KOPT-K1 (cell line): Measurements from ENCODE around the gene PLA2G10.
"Not testable (repeated sequence)": the region's sequence is repeated elsewhere in the genome, so short reads cannot be mapped to it uniquely, and the experiment has no call there.

ENCODE experiments used
- H3K27ac ChIP-seq: fragments of 200-600 bp; sonication (generic); 2 replicates; pipeline ENCODE4 v1.5.1; 2016; ENCODE audit warnings: antibody characterized with exemption, mild to moderate bottlenecking, low read depth, low read length; ENCODE audit not compliant: poor library complexity, severe bottlenecking
- H3K36me3 ChIP-seq: fragments of 200-600 bp; sonication (generic); 2 replicates; pipeline ENCODE4 v1.5.1; 2017; ENCODE audit warnings: antibody characterized with exemption, mild to moderate bottlenecking, low read length, moderate library complexity; ENCODE audit not compliant: insufficient read depth
- H3K9me3 ChIP-seq: fragments of 200-600 bp; sonication (generic); 2 replicates; pipeline ENCODE4 v1.5.1; 2017; ENCODE audit warnings: antibody characterized with exemption, low read length, mild to moderate bottlenecking; ENCODE audit not compliant: insufficient read depth, poor library complexity, severe bottlenecking

PLA2G10 gene

DNA sequence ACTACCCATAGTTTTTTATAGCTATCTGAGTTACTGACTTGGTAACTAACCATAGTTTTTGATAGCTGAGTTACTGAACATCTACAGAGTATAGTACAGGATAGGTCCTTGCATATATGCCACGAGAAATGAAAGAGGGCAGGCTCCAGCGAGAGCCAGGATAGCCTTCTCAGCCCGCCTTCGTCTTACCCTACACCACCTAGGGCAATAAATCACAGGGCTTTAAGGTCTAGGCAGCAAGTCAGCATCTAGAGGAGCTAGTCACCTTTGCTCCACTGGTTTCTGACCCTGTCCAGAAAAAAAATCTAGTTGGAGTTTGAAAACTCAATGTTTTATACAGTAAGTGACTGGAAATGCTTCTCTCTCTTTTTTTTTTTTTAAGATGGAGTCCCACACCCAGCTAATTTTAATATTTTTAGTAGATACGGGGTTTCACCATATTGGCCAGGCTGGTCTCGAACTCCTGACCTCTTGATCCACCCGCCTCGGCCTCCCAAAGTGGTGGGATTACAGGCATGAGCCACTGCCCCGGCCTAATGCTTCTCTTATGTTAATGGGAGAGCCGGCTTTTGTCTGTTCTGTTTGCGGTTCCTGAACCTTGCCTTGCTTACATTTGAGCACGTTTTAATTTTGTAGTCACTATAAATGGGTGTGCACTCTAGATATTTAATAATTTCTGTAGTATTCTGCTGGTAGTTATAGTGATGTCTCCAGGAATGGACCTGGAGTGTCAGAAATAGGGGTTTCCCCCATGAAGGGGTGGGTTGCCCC lies 58.5 kb downstream of the PLA2G10 start:
- no peak overlapping the region for H3K27ac ChIP-seq

DNA sequence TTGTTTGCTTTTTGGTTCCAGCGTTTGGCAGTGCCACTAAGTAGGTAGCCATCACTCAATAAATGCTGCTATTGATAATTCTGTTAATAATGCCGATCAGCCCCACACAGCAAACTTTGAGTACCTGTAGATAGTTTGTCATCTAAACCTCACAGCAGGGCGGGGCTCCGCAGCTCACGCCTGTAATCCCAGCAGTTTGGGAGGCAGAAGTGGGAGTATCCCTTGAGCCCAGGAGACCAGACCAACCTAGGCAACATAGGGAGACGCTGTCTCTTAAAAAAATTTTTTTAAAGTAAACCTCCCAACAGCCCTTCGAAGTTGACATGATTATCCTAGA lies 59.8 kb downstream of the PLA2G10 start:
- Histone ChIP-seq H3K9me3 (no peaks in the 10 kb centered on the region), H3K36me3 (peaks cover 43% of the 10 kb centered on the region), H3K27ac (no peak overlapping the region)

More for the DNA sequence above, 58.5 kb downstream of the PLA2G10 start:
- Histone ChIP-seq H3K36me3 (peaks cover 55% of the 10 kb centered on the region), H3K9me3 (no peaks in the 10 kb centered on the region)

DNA sequence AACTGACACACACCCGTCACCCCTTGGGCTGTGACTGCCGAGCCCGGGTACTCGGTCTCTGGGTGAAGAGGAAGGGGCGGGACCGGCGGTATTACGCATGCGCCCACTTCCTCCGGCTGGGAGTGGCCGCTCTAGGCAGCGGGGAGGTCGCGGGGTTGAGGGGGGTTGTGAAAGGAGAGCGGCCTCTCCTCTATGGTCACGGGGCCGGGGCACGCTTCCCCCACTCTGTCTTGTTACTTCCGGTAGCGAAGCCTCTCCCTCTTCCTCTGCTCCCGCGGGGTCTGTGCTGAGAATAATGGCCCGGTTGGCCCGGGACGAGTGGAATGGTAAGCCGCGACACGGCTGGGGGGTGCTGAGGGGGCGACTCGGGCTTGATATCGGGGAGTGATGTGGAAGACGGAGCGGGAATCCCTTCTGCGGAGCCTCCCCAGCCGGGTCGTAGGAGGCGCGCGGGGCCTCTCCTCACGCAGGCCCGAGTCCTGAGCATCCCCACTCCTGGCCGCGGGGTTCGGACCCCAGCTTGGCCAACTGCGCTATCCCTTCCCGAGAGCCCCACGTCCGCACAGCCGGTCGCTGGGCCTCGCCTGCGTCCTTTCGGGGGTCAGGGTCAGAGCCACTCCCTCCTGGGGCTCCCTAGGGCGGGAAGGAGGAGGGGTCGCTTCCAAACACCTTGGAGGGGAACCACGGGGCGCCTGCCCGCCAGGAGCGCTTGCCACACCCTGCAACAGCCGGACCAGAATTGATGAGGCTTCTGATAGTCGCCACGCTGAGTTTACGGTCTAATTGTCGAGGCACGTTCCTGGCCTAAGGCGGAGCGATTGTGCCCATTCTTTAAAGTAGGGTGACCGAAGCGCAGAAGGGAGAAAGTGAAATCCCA lies 61.2 kb downstream of the PLA2G10 start, which contains the start of gene BFAR:
TSS of gene BFAR (plus strand) at position 259 of the 877 bp plus-strand sequence. CDS start 11,396 bp downstream, outside the sequence.
- H3K9me3 ChIP-seq, result no peaks in the 10 kb centered on the region
- H3K36me3 ChIP-seq, result peaks cover 35% of the 10 kb centered on the region
- peak within 1 kb of the TSS; percentile 91 for H3K27ac ChIP-seq

DNA sequence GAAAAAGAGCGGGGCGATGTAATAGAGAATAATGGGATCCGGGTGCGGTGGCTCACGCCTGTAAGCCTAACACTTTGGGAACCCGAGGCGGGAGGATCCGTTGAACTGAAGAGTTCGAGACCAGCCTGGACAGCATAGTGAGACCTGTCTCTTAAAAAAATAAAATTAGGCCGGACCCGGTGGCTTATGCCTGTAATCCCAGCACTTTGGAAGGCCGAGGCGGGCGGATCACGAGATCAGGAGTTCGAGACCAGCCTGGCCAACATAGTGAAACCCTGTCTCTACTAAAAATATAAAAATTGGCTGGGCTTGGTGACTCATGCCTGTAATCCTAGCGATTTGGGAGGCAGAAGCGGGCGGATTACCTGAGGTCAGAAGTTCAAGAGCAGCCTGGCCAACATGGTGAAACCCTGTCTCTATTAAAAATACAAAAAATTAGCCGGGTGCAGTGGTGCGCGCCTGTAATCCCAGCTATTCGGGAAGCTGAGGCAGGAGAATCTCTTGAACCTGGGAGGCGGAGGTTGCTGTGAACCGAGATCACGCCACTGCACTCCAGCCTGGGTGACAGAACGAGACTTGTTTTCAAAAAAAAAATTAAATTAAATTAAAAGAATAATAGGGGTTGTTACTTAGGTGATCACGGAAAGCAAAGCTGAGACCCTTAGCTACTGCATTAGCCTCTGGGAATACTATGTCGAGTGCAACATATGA lies 63.3 kb downstream of the PLA2G10 start:
- H3K27ac ChIP-seq, result peak overlapping the region; percentile 82
- peaks cover 45% of the 10 kb centered on the region for H3K36me3 ChIP-seq
- H3K9me3 ChIP-seq, result not testable (repeated sequence)

DNA sequence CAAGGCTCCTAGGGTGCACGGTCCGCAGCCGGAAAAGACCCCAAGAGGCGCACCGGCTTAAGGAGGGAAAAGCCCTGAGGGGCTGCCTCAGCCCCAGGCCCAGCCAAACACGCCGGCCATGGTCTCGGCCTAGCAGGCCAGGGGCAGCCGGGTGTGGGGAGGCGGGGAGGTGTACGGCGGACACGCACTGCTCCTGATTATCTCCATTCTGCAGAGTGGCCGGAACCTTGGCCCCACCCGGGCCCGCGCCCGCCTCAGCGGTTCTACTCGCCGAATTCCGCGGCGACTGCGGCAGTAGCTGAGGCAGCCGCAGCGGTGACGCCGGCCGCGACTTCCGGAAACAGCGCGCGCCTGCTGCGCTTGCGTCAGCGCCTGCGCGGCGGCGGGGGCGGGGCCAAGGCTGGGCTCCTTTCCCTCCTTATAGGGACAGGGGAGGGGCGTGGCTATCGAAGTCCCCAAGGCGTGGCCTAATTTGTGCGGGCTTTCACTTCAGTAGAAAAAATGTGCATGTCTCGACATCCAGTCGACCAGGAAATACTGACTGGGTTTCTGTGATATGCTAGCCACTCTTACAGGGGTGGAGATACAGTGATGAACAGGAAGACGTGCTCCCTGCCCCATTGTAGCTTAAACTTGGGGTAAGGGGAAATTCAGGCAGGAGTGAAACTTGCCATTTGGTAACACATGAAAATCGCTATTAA lies 64.0 kb downstream of the PLA2G10 start, which contains the start of gene PARN:
TSS of gene PARN (minus strand) at position 342 of the 701 bp plus-strand sequence. CDS start at position 207, 135 bp downstream.
- Histone ChIP-seq H3K27ac (peak within 1 kb of the TSS; percentile 82), H3K36me3 (peaks cover 45% of the 10 kb centered on the region), H3K9me3 (no peaks in the 10 kb centered on the region)

DNA sequence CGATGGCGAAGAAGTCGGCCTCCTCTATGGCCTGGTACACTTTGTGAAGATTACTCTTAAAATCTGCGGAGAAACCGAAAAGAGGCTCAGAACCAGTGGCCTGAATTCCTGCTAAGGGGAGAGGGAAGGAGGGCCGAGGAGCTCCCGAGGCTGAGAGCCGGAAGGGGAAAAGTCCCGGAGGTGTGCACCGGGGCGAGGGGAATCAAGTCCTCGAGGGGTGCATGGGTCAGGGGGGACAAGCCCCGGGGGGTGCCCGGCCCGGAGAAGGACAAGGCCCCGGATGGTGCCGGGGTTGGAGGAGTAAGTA lies 64.5 kb downstream of the PLA2G10 start:
- Histone ChIP-seq H3K36me3 (peaks cover 45% of the 10 kb centered on the region), H3K9me3 (no peaks in the 10 kb centered on the region), H3K27ac (peak overlapping the region; percentile 82)

DNA sequence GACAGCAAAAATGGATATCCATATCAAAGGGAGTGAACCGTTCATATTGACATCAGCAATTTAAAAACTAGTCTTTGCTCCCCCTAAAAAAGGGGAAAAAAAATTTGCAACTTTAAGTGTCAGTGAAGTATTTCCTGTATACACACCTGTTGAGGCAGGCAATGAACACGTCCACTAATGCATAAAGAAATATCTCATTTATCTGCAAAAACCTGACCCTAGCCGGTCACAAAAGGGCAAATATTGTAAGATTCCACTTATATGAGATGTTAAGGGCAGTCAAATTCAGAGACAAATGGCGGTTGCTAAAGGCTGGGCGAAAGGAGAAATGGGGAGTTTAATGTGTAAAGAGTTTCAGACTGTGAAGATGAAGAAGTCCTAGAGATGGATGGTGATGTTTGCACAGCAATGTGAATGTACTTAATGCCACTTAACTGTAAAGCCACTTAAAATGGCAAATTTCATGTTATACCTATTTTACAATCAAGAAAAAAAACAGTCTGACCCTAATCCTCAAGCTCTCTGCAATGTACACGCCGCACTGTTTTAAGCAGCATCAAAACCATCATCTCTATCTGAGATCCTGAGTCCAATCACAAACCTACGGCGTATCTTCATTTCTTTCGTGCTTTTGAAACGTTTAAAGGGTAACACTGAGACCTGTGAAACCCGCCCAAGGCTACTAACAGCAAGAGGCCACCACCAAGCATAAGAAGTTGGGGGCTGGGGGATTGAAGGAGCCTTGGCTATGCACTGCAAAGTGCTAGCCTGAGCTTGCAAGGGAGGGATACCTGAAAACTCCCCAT lies 65.1 kb downstream of the PLA2G10 start:
- peaks cover 46% of the 10 kb centered on the region for H3K36me3 ChIP-seq
- peak overlapping the region; percentile 82 for H3K27ac ChIP-seq
- H3K9me3 ChIP-seq, result no peaks in the 10 kb centered on the region

DNA sequence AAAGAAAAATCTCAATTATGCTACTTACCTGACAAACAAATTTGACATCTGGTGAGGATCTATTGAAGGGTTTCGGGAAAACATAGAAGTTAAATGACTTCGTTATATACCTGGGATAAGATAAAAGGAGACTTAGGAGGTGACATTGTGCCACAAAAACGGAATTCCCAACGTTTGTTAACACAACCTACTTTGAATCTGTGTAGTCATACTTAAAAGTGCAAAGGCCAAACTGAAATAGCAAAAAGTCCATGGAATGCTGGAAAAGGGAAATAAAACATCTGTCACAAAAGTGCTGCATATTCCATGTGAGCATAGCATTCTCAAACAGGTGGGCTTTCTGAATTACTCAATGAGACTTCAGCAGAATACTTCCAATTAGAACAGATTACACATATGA lies 67.0 kb downstream of the PLA2G10 start:
- Histone ChIP-seq H3K9me3 (no peaks in the 10 kb centered on the region), H3K36me3 (peaks cover 65% of the 10 kb centered on the region), H3K27ac (no peak overlapping the region)
